Prostate gland (tissue), 2 donors: Measurements from ENCODE around the gene TCERG1L.

Experiments
- POLR2A ChIP-seq: fragments of 450-650 bp; IDR thresholded peaks from one replicate; pipeline ENCODE4 v1.6.1; 2016; ENCODE audit warnings: antibody characterized with exemption, mild to moderate bottlenecking
- TF ChIP-seq, protein P1 (sequence below), 4 experiments: fragments of 200-600 bp in 2 of 4; fragments of 450-650 bp in 2 of 4; sonication (generic) in 2 of 4; IDR thresholded peaks; 1 replicate in 3 of 4; 2 replicates in 1 of 4; pipeline ENCODE4 v1.5.1; 2016 to 2019; ENCODE audit warnings: antibody characterized with exemption in 4 of 4, mild to moderate bottlenecking in 2 of 4, moderate library complexity in 2 of 4

DNA sequence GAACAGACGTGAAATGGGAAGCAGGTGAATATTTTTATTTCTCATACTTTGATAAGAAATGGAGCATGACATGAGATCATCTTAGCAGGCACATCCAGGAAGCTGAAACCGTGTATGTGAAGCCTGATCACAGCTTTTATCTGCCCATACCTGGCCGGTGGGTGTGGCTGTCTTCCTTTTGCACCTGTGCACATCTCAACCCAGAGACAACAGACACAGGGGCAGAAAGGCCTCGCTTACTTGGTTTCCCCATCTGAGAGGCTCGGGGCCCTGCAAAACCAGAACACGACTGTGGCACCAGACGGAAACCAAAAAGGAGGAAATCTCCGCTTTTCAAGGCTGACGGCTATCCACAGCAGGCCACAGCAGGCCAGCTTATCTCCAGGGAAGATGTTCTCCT is 116.4 kb downstream of the TCERG1L start:
- TF ChIP-seq, protein P1, sequence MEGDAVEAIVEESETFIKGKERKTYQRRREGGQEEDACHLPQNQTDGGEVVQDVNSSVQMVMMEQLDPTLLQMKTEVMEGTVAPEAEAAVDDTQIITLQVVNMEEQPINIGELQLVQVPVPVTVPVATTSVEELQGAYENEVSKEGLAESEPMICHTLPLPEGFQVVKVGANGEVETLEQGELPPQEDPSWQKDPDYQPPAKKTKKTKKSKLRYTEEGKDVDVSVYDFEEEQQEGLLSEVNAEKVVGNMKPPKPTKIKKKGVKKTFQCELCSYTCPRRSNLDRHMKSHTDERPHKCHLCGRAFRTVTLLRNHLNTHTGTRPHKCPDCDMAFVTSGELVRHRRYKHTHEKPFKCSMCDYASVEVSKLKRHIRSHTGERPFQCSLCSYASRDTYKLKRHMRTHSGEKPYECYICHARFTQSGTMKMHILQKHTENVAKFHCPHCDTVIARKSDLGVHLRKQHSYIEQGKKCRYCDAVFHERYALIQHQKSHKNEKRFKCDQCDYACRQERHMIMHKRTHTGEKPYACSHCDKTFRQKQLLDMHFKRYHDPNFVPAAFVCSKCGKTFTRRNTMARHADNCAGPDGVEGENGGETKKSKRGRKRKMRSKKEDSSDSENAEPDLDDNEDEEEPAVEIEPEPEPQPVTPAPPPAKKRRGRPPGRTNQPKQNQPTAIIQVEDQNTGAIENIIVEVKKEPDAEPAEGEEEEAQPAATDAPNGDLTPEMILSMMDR (IDR thresholded peaks at IDR 0.05) = no peak
- TF ChIP-seq POLR2A = no peak
